Endothelial cell (in vitro differentiated cells): ENCODE measurements around the gene DNAL4. TPM values are rescaled to one million over a fixed set of nuclear protein-coding genes. Genes with fewer than 3 reads are reported as not detected.
"Not testable (repeated sequence)": the region's sequence is repeated elsewhere in the genome, so short reads cannot be mapped to it uniquely, and the experiment has no call there.

Experiments
- DNase-seq: peaks from one replicate; pipeline ENCODE4 v3.0.0; 2021; ENCODE audit warnings: low spot score
- H3K27ac Mint-ChIP-seq: one replicate; pipeline ENCODE4 v1.8.0; 2021; ENCODE audit warnings: mixed read lengths, inconsistent platforms; ENCODE audit not compliant: unreplicated experiment
- H3K27me3 Mint-ChIP-seq: one replicate; pipeline ENCODE4 v1.8.0; 2021; ENCODE audit warnings: mild to moderate bottlenecking, moderate library complexity, mixed read lengths, inconsistent platforms; ENCODE audit not compliant: unreplicated experiment
- H3K36me3 Mint-ChIP-seq: one replicate; pipeline ENCODE4 v1.8.0; 2021; ENCODE audit warnings: mild to moderate bottlenecking, low read depth, mixed read lengths, inconsistent platforms; ENCODE audit not compliant: unreplicated experiment
- H3K4me1 Mint-ChIP-seq: one replicate; pipeline ENCODE4 v1.8.0; 2021; ENCODE audit warnings: mild to moderate bottlenecking, mixed read lengths, inconsistent platforms; ENCODE audit not compliant: unreplicated experiment
- H3K4me3 Mint-ChIP-seq: one replicate; pipeline ENCODE4 v1.8.0; 2021; ENCODE audit warnings: mild to moderate bottlenecking, mixed read lengths, inconsistent platforms; ENCODE audit not compliant: unreplicated experiment
- H3K9me3 Mint-ChIP-seq: one replicate; pipeline ENCODE4 v1.8.0; 2021; ENCODE audit warnings: mixed read lengths, inconsistent platforms; ENCODE audit not compliant: unreplicated experiment
- CTCF ChIP-seq: fragments of 200-600 bp; sonication (generic); IDR thresholded peaks from one replicate; pipeline ENCODE4 v1.5.0; 2021; ENCODE audit warnings: antibody characterized with exemption; ENCODE audit not compliant: unreplicated experiment
- total RNA-seq: library from RNA; stranded (reverse); fragmentation: NEBNext Ultra II Directional; extraction: Animal tissue kit (Norgen Biotek cat#: 25700); gene quantifications from one replicate; pipeline ENCODE4 v1.2.1, GENCODE V29; 2021; ENCODE audit not compliant: unreplicated experiment

DNAL4 gene
- total RNA-seq, 1 donor from 2014 or later, result 20.2 TPM

GRCh38 chr22:38815842-38816241, 21.9 kb upstream of the DNAL4 start:
- TF ChIP-seq CTCF, result no peak
- Mint-ChIP-seq H3K4me1 (no peaks in the 10 kb centered on the region), H3K36me3 (no peaks in the 10 kb centered on the region), H3K4me3 (no peak overlapping the region), H3K27me3 (peaks cover 1% of the 10 kb centered on the region), H3K9me3 (no peaks in the 10 kb centered on the region), H3K27ac (no peak overlapping the region)
- no peak for DNase-seq

GRCh38 chr22:38811241-38811640, 17.3 kb upstream of the DNAL4 start:
- Mint-ChIP-seq H3K4me1 (peaks cover 3% of the 10 kb centered on the region), H3K9me3 (no peaks in the 10 kb centered on the region), H3K27ac (no peak overlapping the region), H3K36me3 (no peaks in the 10 kb centered on the region), H3K27me3 (peaks cover 1% of the 10 kb centered on the region), H3K4me3 (no peak overlapping the region)
- DNase-seq, result no peak
- TF ChIP-seq CTCF, result no peak

- H3K27ac Mint-ChIP-seq, H3K4me3 Mint-ChIP-seq, H3K4me1 Mint-ChIP-seq, H3K9me3 Mint-ChIP-seq, H3K36me3 Mint-ChIP-seq, H3K27me3 Mint-ChIP-seq, DNase-seq: not testable (repeated sequence)
These were observed 11.2 kb upstream of the DNAL4 start for GRCh38 chr22:38805041-38805593.

- no peaks in the 10 kb centered on the region for H3K4me1 Mint-ChIP-seq
- no peak overlapping the region for H3K4me3 Mint-ChIP-seq
- no peaks in the 10 kb centered on the region for H3K9me3 Mint-ChIP-seq
- DNase-seq, result no peak
- no peak overlapping the region for H3K27ac Mint-ChIP-seq
- H3K27me3 Mint-ChIP-seq, result peaks cover 3% of the 10 kb centered on the region
- TF ChIP-seq CTCF, result no peak
- peaks cover 3% of the 10 kb centered on the region for H3K36me3 Mint-ChIP-seq
These were observed 8.8 kb upstream of the DNAL4 start for GRCh38 chr22:38802671-38803121.

GRCh38 chr22:38799265-38800002, 5.5 kb upstream of the DNAL4 start:
- Mint-ChIP-seq H3K36me3 (no peaks in the 10 kb centered on the region), H3K27me3 (peaks cover 3% of the 10 kb centered on the region), H3K4me3 (no peak overlapping the region), H3K4me1 (no peaks in the 10 kb centered on the region), H3K9me3 (no peaks in the 10 kb centered on the region), H3K27ac (no peak overlapping the region)
- no peak for DNase-seq
- no peak for TF ChIP-seq CTCF
